Hepatocyte (in vitro differentiated cells): ENCODE measurements around the gene ART4.

Experiments used
- EZH2 ChIP-seq: fragments of 200-600 bp; sonication (generic); IDR thresholded peaks from 2 replicates; pipeline ENCODE4 v1.6.1; 2016; ENCODE audit warnings: antibody characterized with exemption, mild to moderate bottlenecking, borderline replicate concordance
- TF ChIP-seq, protein P1 (sequence below): fragments of 200-600 bp; sonication (generic); IDR thresholded peaks from 2 replicates; pipeline ENCODE4 v1.5.1; 2016; ENCODE audit warnings: antibody characterized with exemption, mild to moderate bottlenecking; ENCODE audit not compliant: poor library complexity

DNA sequence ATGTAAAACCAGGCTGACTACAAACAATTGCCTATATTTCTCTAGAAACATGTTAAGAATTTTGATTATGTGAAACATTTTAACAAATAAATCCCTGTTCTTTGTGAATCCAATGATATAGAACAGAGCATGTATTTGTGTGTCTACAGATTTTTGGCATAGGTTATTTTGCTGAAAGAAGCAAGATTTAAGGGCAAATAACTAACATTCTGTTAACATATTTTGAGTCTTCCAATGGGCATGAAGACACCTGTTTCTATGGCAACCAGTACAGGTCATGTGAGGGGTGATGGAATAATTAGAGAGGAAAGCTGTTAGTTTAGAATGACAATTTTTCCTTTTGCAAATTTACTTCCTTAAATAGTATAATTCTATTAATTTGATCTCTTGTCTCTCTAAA lies 8.8 kb downstream of the ART4 start:
- TF ChIP-seq, protein P1, sequence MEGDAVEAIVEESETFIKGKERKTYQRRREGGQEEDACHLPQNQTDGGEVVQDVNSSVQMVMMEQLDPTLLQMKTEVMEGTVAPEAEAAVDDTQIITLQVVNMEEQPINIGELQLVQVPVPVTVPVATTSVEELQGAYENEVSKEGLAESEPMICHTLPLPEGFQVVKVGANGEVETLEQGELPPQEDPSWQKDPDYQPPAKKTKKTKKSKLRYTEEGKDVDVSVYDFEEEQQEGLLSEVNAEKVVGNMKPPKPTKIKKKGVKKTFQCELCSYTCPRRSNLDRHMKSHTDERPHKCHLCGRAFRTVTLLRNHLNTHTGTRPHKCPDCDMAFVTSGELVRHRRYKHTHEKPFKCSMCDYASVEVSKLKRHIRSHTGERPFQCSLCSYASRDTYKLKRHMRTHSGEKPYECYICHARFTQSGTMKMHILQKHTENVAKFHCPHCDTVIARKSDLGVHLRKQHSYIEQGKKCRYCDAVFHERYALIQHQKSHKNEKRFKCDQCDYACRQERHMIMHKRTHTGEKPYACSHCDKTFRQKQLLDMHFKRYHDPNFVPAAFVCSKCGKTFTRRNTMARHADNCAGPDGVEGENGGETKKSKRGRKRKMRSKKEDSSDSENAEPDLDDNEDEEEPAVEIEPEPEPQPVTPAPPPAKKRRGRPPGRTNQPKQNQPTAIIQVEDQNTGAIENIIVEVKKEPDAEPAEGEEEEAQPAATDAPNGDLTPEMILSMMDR = no peak
- TF ChIP-seq EZH2 = no peak
